ENCODE measurements around the gene PLCXD1. TPM values are rescaled to one million over a fixed set of nuclear protein-coding genes. Genes with fewer than 3 reads are reported as not detected.
A peak's percentile ranks its signal among the peaks of the same experiment; 100 is the strongest.

The PLCXD1 gene
- total RNA-seq, 4 donors from 2014 or later, result 3.7 to 7.9 (median 6.3) TPM

GRCh38 chrX:292900-293897, 12.0 kb downstream of the PLCXD1 start:
- no peaks in the 10 kb centered on the region for H3K36me3 ChIP-seq

GRCh38 chrX:295136-295535, 14.0 kb downstream of the PLCXD1 start:
- DNase-seq, result no peak
- intact Hi-C loops (cut with DNase I), result no loop called here
- 91 to 96% methylated on average over 21 of the region's 21 CpGs for WGBS, 2 donors
- H3K27me3 ChIP-seq, result no peaks in the 10 kb centered on the region
- no peaks in the 10 kb centered on the region for H3K36me3 ChIP-seq
- no peaks in the 10 kb centered on the region for H3K4me1 ChIP-seq
- no peak overlapping the region for H3K4me3 ChIP-seq (replicated peaks in 1 of 3)
- TF ChIP-seq CTCF (IDR thresholded peaks at IDR 0.05), result no peak
- TF ChIP-seq POLR2A (IDR thresholded peaks at IDR 0.05), result no peak
- no peak overlapping the region for H3K27ac ChIP-seq
- H3K9me3 ChIP-seq, result no peaks in the 10 kb centered on the region

More at GRCh38 chrX:292900-293897, 12.0 kb downstream of the PLCXD1 start:
- TF ChIP-seq CTCF (IDR thresholded peaks at IDR 0.05), result no peak
- TF ChIP-seq POLR2A (IDR thresholded peaks at IDR 0.05), result no peak
- Histone ChIP-seq H3K4me1 (no peaks in the 10 kb centered on the region), H3K27ac (no peak overlapping the region), H3K27me3 (no peaks in the 10 kb centered on the region), H3K9me3 (no peaks in the 10 kb centered on the region), H3K4me3 (replicated peaks in 1 of 3) (no peak overlapping the region)
- intact Hi-C loops (cut with DNase I), result no loop called here
- 98% methylated on average over 44 to 47 of the region's 47 CpGs for WGBS, 2 donors
- peak in 1 of 2 donors; percentile 1 for DNase-seq

DNA sequence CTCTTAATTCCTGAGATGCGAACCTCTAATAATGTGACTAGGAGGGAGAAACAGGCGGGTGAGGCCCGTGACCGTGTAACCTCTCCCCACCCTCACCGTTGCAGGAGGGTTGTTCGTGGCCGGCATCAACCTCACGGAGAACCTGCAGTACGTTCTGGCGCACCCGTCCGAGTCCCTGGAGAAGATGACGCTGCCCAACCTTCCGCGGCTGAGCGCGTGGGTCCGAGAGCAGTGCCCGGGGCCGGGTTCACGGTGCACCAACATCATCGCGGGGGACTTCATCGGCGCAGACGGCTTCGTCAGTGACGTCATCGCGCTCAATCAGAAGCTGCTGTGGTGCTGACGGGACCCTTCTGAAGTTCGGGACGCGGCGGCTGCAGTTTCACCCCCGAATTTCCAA, 17.8 kb downstream of the PLCXD1 start:
- Histone ChIP-seq H3K27ac (no peak overlapping the region), H3K4me3 (replicated peaks in 1 of 3) (no peak overlapping the region), H3K4me1 (no peaks in the 10 kb centered on the region), H3K9me3 (no peaks in the 10 kb centered on the region), H3K27me3 (no peaks in the 10 kb centered on the region), H3K36me3 (no peaks in the 10 kb centered on the region)
- TF ChIP-seq POLR2A (IDR thresholded peaks at IDR 0.05) (no peak), CTCF (IDR thresholded peaks at IDR 0.05) (no peak)
- DNase-seq, result no peak
- whole genome bisulfite sequencing, 2 donors, result 97 to 98% methylated on average over 36 of the region's 36 CpGs
- intact Hi-C loops (cut with DNase I), result no loop called here

DNA sequence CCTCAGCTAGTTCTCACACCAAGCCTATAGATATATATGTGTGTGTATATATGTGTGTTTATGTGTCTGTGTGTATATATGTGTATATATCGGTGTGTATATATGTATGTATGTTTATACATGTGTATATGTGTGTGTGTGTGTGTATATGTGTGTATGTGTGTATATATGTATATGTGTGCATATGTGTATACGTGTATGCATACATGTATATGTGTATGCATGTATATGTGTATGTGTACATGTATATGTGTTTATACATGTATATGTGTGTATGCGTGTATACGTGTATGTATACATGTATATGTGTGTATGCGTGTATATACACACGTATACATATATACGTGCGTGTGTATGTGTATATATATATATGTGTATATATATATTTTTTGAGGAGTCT, 19.2 kb downstream of the PLCXD1 start:
- 84 to 97% methylated on average over 8 of the region's 8 CpGs for WGBS, 2 donors
- H3K9me3 ChIP-seq, result no peaks in the 10 kb centered on the region

More for the DNA sequence above, 19.2 kb downstream of the PLCXD1 start:
- Histone ChIP-seq H3K27me3 (no peaks in the 10 kb centered on the region), H3K4me3 (replicated peaks in 1 of 3) (no peak overlapping the region), H3K4me1 (no peaks in the 10 kb centered on the region), H3K36me3 (peaks cover 8 to 10% of the 10 kb centered on the region in 2 donors), H3K27ac (no peak overlapping the region)
- DNase-seq, result no peak
- intact Hi-C loops (cut with DNase I), result no loop called here
- TF ChIP-seq CTCF (IDR thresholded peaks at IDR 0.05), result no peak
- no peak for TF ChIP-seq POLR2A (IDR thresholded peaks at IDR 0.05)

All from thyroid gland (tissue), 4 donors.